Activated CD4-positive, alpha-beta memory T cell treated with anti-CD3 and anti-CD28 coated beads for 36 hours (primary cell): ENCODE results near the gene STAM2. TPM values are rescaled to one million over a fixed set of nuclear protein-coding genes. Genes with fewer than 3 reads are reported as not detected.
"Not testable (repeated sequence)": the region's sequence is repeated elsewhere in the genome, so short reads cannot be mapped to it uniquely, and the experiment has no call there.

Experiments used
- CTCF ChIA-PET: fragments of 350-600 bp; sonication (Branson Sonifier 250); formaldehyde crosslinking; loops from one replicate; lab custom pipeline; 2021; ENCODE audit warnings: antibody characterized with exemption, inconsistent platforms; lab: Charles Lee
- POLR2A ChIA-PET: fragments of 350-600 bp; sonication (Branson Sonifier 250); formaldehyde crosslinking; loops from one replicate; lab custom pipeline; 2021; ENCODE audit warnings: antibody characterized with exemption; lab: Charles Lee
- DNase-seq: peaks from one replicate; pipeline ENCODE4 v3.0.0-alpha.2; 2020
- H3K27ac Mint-ChIP-seq: one replicate; pipeline ENCODE4 v1.8.0; 2021; ENCODE audit warnings: mixed read lengths
- H3K27me3 Mint-ChIP-seq: one replicate; pipeline ENCODE4 v1.8.0; 2021; ENCODE audit warnings: mixed read lengths
- H3K36me3 Mint-ChIP-seq: one replicate; pipeline ENCODE4 v1.8.0; 2021; ENCODE audit warnings: mixed read lengths
- H3K4me1 Mint-ChIP-seq: one replicate; pipeline ENCODE4 v1.8.0; 2021; ENCODE audit warnings: low read depth, mixed read lengths
- H3K4me3 Mint-ChIP-seq: one replicate; pipeline ENCODE4 v1.8.0; 2021; ENCODE audit warnings: mild to moderate bottlenecking, mixed read lengths
- H3K9me3 Mint-ChIP-seq: one replicate; pipeline ENCODE4 v1.8.0; 2021; ENCODE audit warnings: mixed read lengths
- intact Hi-C: fragments of 100-400 bp; cut with micrococcal nuclease; formaldehyde crosslinking; loops from one replicate; pipeline ENCODE4 v1.15.1; 2023
- total RNA-seq, 2 experiments: library from RNA; stranded (reverse); gene quantifications; one replicate each; pipeline ENCODE4 v1.2.3, GENCODE V29; 2021

STAM2 gene
- total RNA-seq, 2 experiments from 2014 or later: 16.4 to 17.6 TPM

GRCh38 chr2:152171718-152172117 lies 3.8 kb downstream of the STAM2 start:
- H3K36me3 Mint-ChIP-seq: peaks cover 6% of the 10 kb centered on the region
- H3K27me3 Mint-ChIP-seq: no peaks in the 10 kb centered on the region
- CTCF ChIA-PET: interaction anchor here (1.3 kb wide), 2 partner anchors 146 to 464 kb away, joined by 3 to 5 read pairs; no protein-coding TSS in a partner anchor
- intact Hi-C loops: loop anchor here (10.0 kb wide), 1 partner anchor 887 kb away; the partner anchor contains the start of gene NMI
- H3K4me3 Mint-ChIP-seq: no peak overlapping the region
- H3K9me3 Mint-ChIP-seq: no peaks in the 10 kb centered on the region
- POLR2A ChIA-PET: no interaction called here
- H3K4me1 Mint-ChIP-seq: peaks cover 50% of the 10 kb centered on the region
- no peak for DNase-seq
- no peak overlapping the region for H3K27ac Mint-ChIP-seq

- H3K9me3 Mint-ChIP-seq, H3K27ac Mint-ChIP-seq, DNase-seq, H3K4me3 Mint-ChIP-seq, H3K27me3 Mint-ChIP-seq, POLR2A ChIA-PET, H3K36me3 Mint-ChIP-seq: not testable (repeated sequence)
- intact Hi-C loops: loop anchor here (5.0 kb wide), 1 partner anchor 687 kb away; no protein-coding TSS in a partner anchor
- CTCF ChIA-PET: interaction anchor here (1.1 kb wide), 1 partner anchor 466 kb away, joined by 3 read pairs; no protein-coding TSS in a partner anchor
- peaks cover 56% of the 10 kb centered on the region for H3K4me1 Mint-ChIP-seq
These were observed 6.4 kb downstream of the STAM2 start for GRCh38 chr2:152169158-152169557.

GRCh38 chr2:152167470-152167869 lies 8.1 kb downstream of the STAM2 start:
- H3K9me3 Mint-ChIP-seq, H3K4me3 Mint-ChIP-seq, DNase-seq, POLR2A ChIA-PET, H3K27me3 Mint-ChIP-seq, H3K27ac Mint-ChIP-seq, H3K36me3 Mint-ChIP-seq: not testable (repeated sequence)
- CTCF ChIA-PET: interaction anchor here (1.1 to 1.5 kb wide), 2 partner anchors 8 to 469 kb away, joined by 3 to 6 read pairs; partner anchors contain the start of gene STAM2
- peaks cover 54% of the 10 kb centered on the region for H3K4me1 Mint-ChIP-seq
- intact Hi-C loops: loop anchor here (5.0 kb wide), 1 partner anchor 685 kb away; no protein-coding TSS in a partner anchor

GRCh38 chr2:152167065-152167464 lies 8.5 kb downstream of the STAM2 start:
- no peaks in the 10 kb centered on the region for H3K9me3 Mint-ChIP-seq
- POLR2A ChIA-PET: interaction anchor here (0.7 kb wide), 1 partner anchor 1326 kb away, joined by 3 read pairs; no protein-coding TSS in a partner anchor
- H3K27me3 Mint-ChIP-seq: no peaks in the 10 kb centered on the region
- intact Hi-C loops: loop anchor here (5.0 kb wide), 1 partner anchor 685 kb away; no protein-coding TSS in a partner anchor
- H3K4me3 Mint-ChIP-seq: no peak overlapping the region
- H3K4me1 Mint-ChIP-seq: peaks cover 50% of the 10 kb centered on the region
- CTCF ChIA-PET: interaction anchor here (1.1 to 2.0 kb wide), 3 partner anchors 9 to 469 kb away, joined by 3 to 6 read pairs (median 6); partner anchors contain the start of gene STAM2
- no peak for DNase-seq
- H3K36me3 Mint-ChIP-seq: peaks cover 4% of the 10 kb centered on the region
- no peak overlapping the region for H3K27ac Mint-ChIP-seq

GRCh38 chr2:152166633-152167032 lies 8.9 kb downstream of the STAM2 start:
- no peak overlapping the region for H3K4me3 Mint-ChIP-seq
- peaks cover 4% of the 10 kb centered on the region for H3K36me3 Mint-ChIP-seq
- no peaks in the 10 kb centered on the region for H3K9me3 Mint-ChIP-seq
- intact Hi-C loops: loop anchor here (1.0 to 5.0 kb wide), 3 partner anchors 9 to 684 kb away; partner anchors contain the start of gene STAM2
- DNase-seq: no peak
- peaks cover 46% of the 10 kb centered on the region for H3K4me1 Mint-ChIP-seq
- H3K27me3 Mint-ChIP-seq: no peaks in the 10 kb centered on the region
- ChIA-PET CTCF (interaction anchor here (1.5 to 2.0 kb wide), 2 partner anchors 10 to 470 kb away, joined by 6 read pairs; no protein-coding TSS in a partner anchor), POLR2A (interaction anchor here (0.7 kb wide), 1 partner anchor 1327 kb away, joined by 3 read pairs; no protein-coding TSS in a partner anchor)
- peak overlapping the region; percentile 28 for H3K27ac Mint-ChIP-seq

GRCh38 chr2:152165780-152166179 lies 9.8 kb downstream of the STAM2 start:
- Mint-ChIP-seq H3K4me1 (peaks cover 44% of the 10 kb centered on the region), H3K27ac (no peak overlapping the region), H3K4me3 (no peak overlapping the region), H3K27me3 (no peaks in the 10 kb centered on the region), H3K9me3 (no peaks in the 10 kb centered on the region), H3K36me3 (peaks cover 6% of the 10 kb centered on the region)
- POLR2A ChIA-PET: no interaction called here
- CTCF ChIA-PET: interaction anchor here (0.7 to 2.0 kb wide), 2 partner anchors 11 to 15 kb away, joined by 5 to 6 read pairs; no protein-coding TSS in a partner anchor
- no peak for DNase-seq
- intact Hi-C loops: loop anchor here (1.0 to 5.0 kb wide), 3 partner anchors 10 to 683 kb away; partner anchors contain the start of gene STAM2

- H3K27ac Mint-ChIP-seq: no peak overlapping the region
- H3K4me3 Mint-ChIP-seq: no peak overlapping the region
- ChIA-PET POLR2A (no interaction called here), CTCF (interaction anchor here (2.0 kb wide), 1 partner anchor 11 kb away, joined by 6 read pairs; no protein-coding TSS in a partner anchor)
- peaks cover 42% of the 10 kb centered on the region for H3K4me1 Mint-ChIP-seq
- H3K27me3 Mint-ChIP-seq: no peaks in the 10 kb centered on the region
- DNase-seq: no peak
- intact Hi-C loops: loop anchor here (5.0 kb wide), 1 partner anchor 683 kb away; no protein-coding TSS in a partner anchor
- no peaks in the 10 kb centered on the region for H3K9me3 Mint-ChIP-seq
- H3K36me3 Mint-ChIP-seq: peaks cover 6% of the 10 kb centered on the region
These were observed 10.3 kb downstream of the STAM2 start for GRCh38 chr2:152165306-152165705.

- H3K9me3 Mint-ChIP-seq, H3K27me3 Mint-ChIP-seq, POLR2A ChIA-PET, H3K27ac Mint-ChIP-seq, H3K36me3 Mint-ChIP-seq, intact Hi-C loops, H3K4me3 Mint-ChIP-seq, DNase-seq: not testable (repeated sequence)
- CTCF ChIA-PET: interaction anchor here (1.2 kb wide), 1 partner anchor 13 kb away, joined by 5 read pairs; no protein-coding TSS in a partner anchor
- H3K4me1 Mint-ChIP-seq: peaks cover 36% of the 10 kb centered on the region
These were observed 11.9 kb downstream of the STAM2 start for GRCh38 chr2:152163669-152164068.

GRCh38 chr2:152162141-152162540 lies 13.4 kb downstream of the STAM2 start:
- ChIA-PET POLR2A (no interaction called here), CTCF (no interaction called here)
- intact Hi-C loops: no loop called here
- peaks cover 3% of the 10 kb centered on the region for H3K9me3 Mint-ChIP-seq
- DNase-seq: no peak
- no peak overlapping the region for H3K4me3 Mint-ChIP-seq
- H3K27ac Mint-ChIP-seq: no peak overlapping the region
- peaks cover 18% of the 10 kb centered on the region for H3K36me3 Mint-ChIP-seq
- H3K27me3 Mint-ChIP-seq: no peaks in the 10 kb centered on the region
- H3K4me1 Mint-ChIP-seq: peaks cover 25% of the 10 kb centered on the region

- intact Hi-C loops: no loop called here
- POLR2A ChIA-PET: no interaction called here
- H3K27ac Mint-ChIP-seq: no peak overlapping the region
These were observed 14.0 kb downstream of the STAM2 start for GRCh38 chr2:152161598-152161997.

GRCh38 chr2:152160378-152160777 lies 15.2 kb downstream of the STAM2 start:
- DNase-seq, H3K27me3 Mint-ChIP-seq, H3K9me3 Mint-ChIP-seq, H3K27ac Mint-ChIP-seq, intact Hi-C loops, POLR2A ChIA-PET, H3K4me3 Mint-ChIP-seq, CTCF ChIA-PET: not testable (repeated sequence)
- peaks cover 21% of the 10 kb centered on the region for H3K36me3 Mint-ChIP-seq
- peaks cover 17% of the 10 kb centered on the region for H3K4me1 Mint-ChIP-seq

More at GRCh38 chr2:152161598-152161997, 14.0 kb downstream of the STAM2 start:
- no peak overlapping the region for H3K4me3 Mint-ChIP-seq
- no peak for DNase-seq
- no peaks in the 10 kb centered on the region for H3K27me3 Mint-ChIP-seq
- H3K36me3 Mint-ChIP-seq: peaks cover 21% of the 10 kb centered on the region
- peaks cover 3% of the 10 kb centered on the region for H3K9me3 Mint-ChIP-seq
- CTCF ChIA-PET: no interaction called here
- peaks cover 19% of the 10 kb centered on the region for H3K4me1 Mint-ChIP-seq

GRCh38 chr2:152157253-152157652 lies 18.3 kb downstream of the STAM2 start:
- ChIA-PET POLR2A (no interaction called here), CTCF (no interaction called here)
- DNase-seq: no peak
- H3K9me3 Mint-ChIP-seq: peaks cover 3% of the 10 kb centered on the region
- no peaks in the 10 kb centered on the region for H3K27me3 Mint-ChIP-seq
- H3K36me3 Mint-ChIP-seq: peaks cover 21% of the 10 kb centered on the region
- H3K4me1 Mint-ChIP-seq: peaks cover 18% of the 10 kb centered on the region
- intact Hi-C loops: no loop called here
- H3K27ac Mint-ChIP-seq: no peak overlapping the region
- no peak overlapping the region for H3K4me3 Mint-ChIP-seq
